OCI-LY7 (cell line): ENCODE data around the gene PDZD2. TPM values are rescaled to one million over a fixed set of nuclear protein-coding genes. Genes with fewer than 3 reads are reported as not detected.

Source experiments
- BruUV-seq: library from RNA; stranded (reverse); fragments of 400-500 nt; replicated peaks from 2 replicates; lab custom pipeline; 2021; lab: Mats Ljungman, UMichigan
- CTCF ChIA-PET: fragments of 300-600 bp; sonication (Branson Sonifier 250); formaldehyde crosslinking; loops from one replicate; lab custom pipeline; 2022; ENCODE audit warnings: antibody characterized with exemption; ENCODE audit not compliant: unreplicated experiment; lab: Charles Lee
- POLR2A ChIA-PET: fragments of 300-600 bp; sonication (Branson Sonifier 250); formaldehyde crosslinking; loops from one replicate; lab custom pipeline; 2022; ENCODE audit warnings: antibody characterized with exemption; lab: Charles Lee
- DNase-seq: peaks from one replicate; pipeline ENCODE4 v3.0.0-alpha.2; 2015; ENCODE audit warnings: low spot score
- H2AFZ ChIP-seq: fragments of 200-600 bp; sonication (generic), shearing (Covaris generic); 2 replicates; pipeline ENCODE4 v1.6.1; 2014; ENCODE audit warnings: mild to moderate bottlenecking, antibody characterized with exemption, low read length, moderate library complexity
- H3K27ac ChIP-seq: fragments of 200-600 bp; sonication (generic); 2 replicates; pipeline ENCODE4 v1.5.1; 2014; ENCODE audit warnings: mixed run types, low read depth, mild to moderate bottlenecking, moderate library complexity, low read length, inconsistent platforms; ENCODE audit not compliant: poor library complexity, severe bottlenecking
- H3K36me3 ChIP-seq: fragments of 200-600 bp; sonication (generic); 2 replicates; pipeline ENCODE4 v1.6.1; 2014; ENCODE audit warnings: mild to moderate bottlenecking, antibody characterized with exemption, low read length, moderate library complexity, mixed read lengths; ENCODE audit not compliant: insufficient read depth
- H3K4me1 ChIP-seq: fragments of 200-600 bp; sonication (generic); 2 replicates; pipeline ENCODE4 v1.5.1; 2014; ENCODE audit warnings: mild to moderate bottlenecking, low read length; ENCODE audit not compliant: insufficient read depth, poor library complexity, severe bottlenecking
- H3K4me2 ChIP-seq: fragments of 200-600 bp; sonication (generic); 2 replicates; pipeline ENCODE4 v1.6.1; 2014; ENCODE audit warnings: mild to moderate bottlenecking, low read length
- H3K4me3 ChIP-seq: fragments of 200-600 bp; sonication (generic); 2 replicates; pipeline ENCODE4 v1.5.1; 2014; ENCODE audit warnings: mild to moderate bottlenecking, low read depth, low read length; ENCODE audit not compliant: poor library complexity, severe bottlenecking
- H3K79me2 ChIP-seq: fragments of 200-600 bp; sonication (generic); 2 replicates; pipeline ENCODE4 v1.6.1; 2016; ENCODE audit warnings: low read depth, mild to moderate bottlenecking, low read length, moderate library complexity, mixed read lengths; ENCODE audit not compliant: insufficient read depth
- H3K9me2 ChIP-seq: fragments of 200-600 bp; sonication (generic); 2 replicates; pipeline ENCODE4 v1.6.1; 2016; ENCODE audit warnings: mild to moderate bottlenecking, low read length, mixed read lengths; ENCODE audit not compliant: insufficient read depth
- H3K9me3 ChIP-seq: fragments of 200-600 bp; sonication (generic); 2 replicates; pipeline ENCODE4 v1.6.1; 2014; ENCODE audit warnings: mild to moderate bottlenecking, mixed run types, low read length, mixed read lengths
- H4K20me1 ChIP-seq: fragments of 200-600 bp; sonication (generic); 2 replicates; pipeline ENCODE4 v1.6.1; 2014; ENCODE audit warnings: mild to moderate bottlenecking, antibody characterized with exemption, low read length, moderate library complexity, mixed read lengths; ENCODE audit not compliant: insufficient read depth
- CTCF ChIP-seq: fragments of 200-600 bp; sonication (generic); conservative IDR thresholded peaks from 2 replicates; pipeline ENCODE4 v1.5.1; 2014; ENCODE audit warnings: mild to moderate bottlenecking, antibody characterized with exemption, low read length, moderate library complexity, mixed read lengths
- EZH2phosphoT487 ChIP-seq: fragments of 200-600 bp; sonication (generic); IDR thresholded peaks from 2 replicates; pipeline ENCODE4 v1.6.1; 2018; ENCODE audit warnings: low read depth, borderline replicate concordance, mild to moderate bottlenecking, mixed run types, antibody characterized with exemption, low read length, moderate library complexity, mixed read lengths
- intact Hi-C: fragments of 100-400 bp; cut with micrococcal nuclease; formaldehyde crosslinking; loops from one replicate; pipeline ENCODE4 v1.10.0; 2022; ENCODE audit not compliant: unreplicated experiment
- total RNA-seq, 2 experiments: library from RNA; depleted of rRNA in 1 of 2; stranded (reverse); fragments of >200 nt in 1 of 2; shearing (Covaris generic) in 1 of 2; gene quantifications; 2 replicates each; pipeline ENCODE4 v1.2.3, GENCODE V29; 2014 to 2022

PDZD2 gene
- total RNA-seq, 2 experiments from 2014 or later, result 8.6 to 10.6 TPM

- intact Hi-C loops, result loop anchor here (10.0 kb wide), 1 partner anchor 520 kb away; no protein-coding TSS in a partner anchor
- no peaks in the 10 kb centered on the region for H3K9me2 ChIP-seq
- DNase-seq, result no peak
- peaks cover 33% of the 10 kb centered on the region; the same call in 1 of the 2 replicates for H3K36me3 ChIP-seq
- H3K79me2 ChIP-seq, result no peaks in the 10 kb centered on the region
- H3K9me3 ChIP-seq, result no peaks in the 10 kb centered on the region
- no peak overlapping the region for H3K27ac ChIP-seq
- no peak overlapping the region for H3K4me3 ChIP-seq
- H3K4me1 ChIP-seq, result no peaks in the 10 kb centered on the region
- ChIA-PET CTCF (no interaction called here), POLR2A (interaction anchor here (0.7 kb wide), 1 partner anchor 180 kb away, joined by 3 read pairs; no protein-coding TSS in a partner anchor)
- TF ChIP-seq CTCF (no peak), EZH2phosphoT487 (no peak)
- no peak overlapping the region for H2AFZ ChIP-seq
- no peaks in the 10 kb centered on the region for H4K20me1 ChIP-seq
- no TSS peak for BruUV-seq
- no peak overlapping the region for H3K4me2 ChIP-seq
Observed at GRCh38 chr5:32095261-32095671, 456.3 kb downstream of the PDZD2 start.

GRCh38 chr5:32096891-32097595 lies 458.1 kb downstream of the PDZD2 start:
- Histone ChIP-seq H3K79me2 (no peaks in the 10 kb centered on the region), H3K27ac (no peak overlapping the region), H4K20me1 (no peaks in the 10 kb centered on the region), H3K4me1 (no peaks in the 10 kb centered on the region), H3K4me3 (no peak overlapping the region), H3K9me3 (no peaks in the 10 kb centered on the region), H2AFZ (no peak overlapping the region), H3K36me3 (peaks cover 47% of the 10 kb centered on the region; the same call in 1 of the 2 replicates), H3K4me2 (no peak overlapping the region), H3K9me2 (no peaks in the 10 kb centered on the region)
- intact Hi-C loops, result loop anchor here (10.0 kb wide), 1 partner anchor 518 kb away; no protein-coding TSS in a partner anchor
- TF ChIP-seq EZH2phosphoT487 (no peak), CTCF (no peak)
- ChIA-PET POLR2A (interaction anchor here (0.6 to 1.1 kb wide), 2 partner anchors 40 to 260 kb away, joined by 3 read pairs; no protein-coding TSS in a partner anchor), CTCF (no interaction called here)
- no peak for DNase-seq
- no TSS peak for BruUV-seq

GRCh38 chr5:32098291-32098690 lies 459.4 kb downstream of the PDZD2 start:
- CTCF ChIA-PET, result no interaction called here
- no peak for DNase-seq

More at GRCh38 chr5:32098291-32098690, 459.4 kb downstream of the PDZD2 start:
- Histone ChIP-seq H4K20me1 (no peaks in the 10 kb centered on the region), H3K27ac (no peak overlapping the region), H3K79me2 (no peaks in the 10 kb centered on the region), H3K4me2 (no peak overlapping the region), H3K9me3 (no peaks in the 10 kb centered on the region), H3K4me3 (no peak overlapping the region), H2AFZ (no peak overlapping the region), H3K4me1 (no peaks in the 10 kb centered on the region), H3K9me2 (no peaks in the 10 kb centered on the region), H3K36me3 (peaks cover 51% of the 10 kb centered on the region; the same call in 1 of the 2 replicates)
- TF ChIP-seq EZH2phosphoT487, result no peak
- TF ChIP-seq CTCF, result no peak
- BruUV-seq, result no TSS peak
- intact Hi-C loops, result loop anchor here (10.0 kb wide), 1 partner anchor 517 kb away; no protein-coding TSS in a partner anchor
- POLR2A ChIA-PET, result no interaction called here
